ENCODE data around the gene SDSL. TPM values are rescaled to one million over a fixed set of nuclear protein-coding genes. Genes with fewer than 3 reads are reported as not detected.
A peak's percentile ranks its signal among the peaks of the same experiment; 100 is the strongest.

Gene SDSL
- total and polyA plus RNA-seq, 2 experiments from 2014 or later: not detected

DNA sequence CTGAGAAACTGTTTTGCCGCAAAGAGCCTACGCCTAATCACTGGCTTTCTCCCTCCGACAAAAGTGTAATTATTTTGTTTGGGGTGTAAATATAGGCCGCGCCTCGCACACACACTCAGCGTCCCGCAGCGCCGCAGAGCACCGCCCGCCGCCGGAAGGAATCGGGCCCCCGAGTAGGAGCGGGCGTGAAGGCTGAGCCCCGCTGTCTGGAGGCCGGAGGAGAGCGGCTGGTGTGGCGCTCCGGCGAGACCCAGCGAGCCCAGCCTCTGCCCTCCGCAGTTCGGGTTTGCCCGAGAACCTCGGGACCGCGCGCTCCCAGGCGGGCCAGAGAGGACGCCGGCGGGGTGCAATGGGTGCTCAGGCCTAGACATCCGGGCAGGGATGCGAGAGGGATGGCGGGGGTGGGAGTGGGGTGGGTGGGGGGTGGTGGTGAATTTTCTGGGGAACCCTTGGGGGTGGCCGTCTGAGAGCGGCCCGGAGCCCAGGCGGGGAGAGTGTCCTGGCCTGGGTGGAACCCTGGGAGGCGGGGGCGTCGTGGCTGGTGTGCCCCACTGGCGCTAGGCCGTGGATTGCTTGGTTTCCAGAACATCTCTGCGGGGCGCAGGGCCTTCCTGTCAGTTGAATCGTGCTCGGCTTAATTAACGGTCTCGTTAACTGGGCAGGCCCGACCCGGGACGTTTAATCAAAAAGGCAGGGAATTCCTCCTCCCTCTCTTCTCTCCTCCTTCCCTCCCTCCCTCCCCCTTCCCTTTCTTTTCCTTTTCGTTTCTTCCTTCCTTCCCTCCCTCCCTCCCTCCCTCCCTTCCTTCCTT lies 54.2 kb downstream of the SDSL start:
- H3K79me2 ChIP-seq (replicated peaks; ENCODE audit: insufficient read depth): no peaks in the 10 kb centered on the region
- H3F3A ChIP-seq (replicated peaks; ENCODE audit: low read depth): peaks cover 50% of the 10 kb centered on the region
- H3K36me3 ChIP-seq (ENCODE audit: insufficient read depth): no peaks in the 10 kb centered on the region; the same call in 1 of the 2 replicates
- H3K27ac ChIP-seq (ENCODE audit: low read depth): no peak overlapping the region
- H3K9me2 ChIP-seq (ENCODE audit: insufficient read depth): no peaks in the 10 kb centered on the region
- H3K9me3 Mint-ChIP-seq: peaks cover 2% of the 10 kb centered on the region; the same call in 2 of the 3 replicates
- H3K4me1 ChIP-seq (ENCODE audit: insufficient read depth): peaks cover 58% of the 10 kb centered on the region
- TF ChIP-seq EZH2phosphoT487 (IDR thresholded peaks at IDR 0.05; ENCODE audit: unreplicated experiment) (peak; percentile 99), EZH2 (IDR thresholded peaks at IDR 0.05; ENCODE audit: low read depth, unreplicated experiment) (peak; percentile 99), JUNB (IDR thresholded peaks at IDR 0.05; ENCODE audit: unreplicated experiment) (no peak)
- H3K36me3 Mint-ChIP-seq (ENCODE audit: low read depth): no peaks in the 10 kb centered on the region
- H4K20me1 ChIP-seq (replicated peaks; ENCODE audit: insufficient read depth): peaks cover 15% of the 10 kb centered on the region
- H3K4me3 Mint-ChIP-seq: peak overlapping the region; percentile 60
- DNase-seq (ENCODE audit: low spot score): peak; percentile 64
- ATAC-seq: peak; percentile 2
- peak overlapping the region; percentile 84 for H3K4me2 ChIP-seq
- no peak overlapping the region for H3K27ac Mint-ChIP-seq
- peak overlapping the region; percentile 55 for H3K4me3 ChIP-seq
- H2AFZ ChIP-seq: no peak overlapping the region
- H3K4me1 Mint-ChIP-seq: peaks cover 71% of the 10 kb centered on the region
- H3K27me3 Mint-ChIP-seq (ENCODE audit: insufficient read depth, low read depth, poor library complexity): peaks cover 98% of the 10 kb centered on the region
- peaks cover 97% of the 10 kb centered on the region for H3K27me3 ChIP-seq (ENCODE audit: insufficient read depth)

DNA sequence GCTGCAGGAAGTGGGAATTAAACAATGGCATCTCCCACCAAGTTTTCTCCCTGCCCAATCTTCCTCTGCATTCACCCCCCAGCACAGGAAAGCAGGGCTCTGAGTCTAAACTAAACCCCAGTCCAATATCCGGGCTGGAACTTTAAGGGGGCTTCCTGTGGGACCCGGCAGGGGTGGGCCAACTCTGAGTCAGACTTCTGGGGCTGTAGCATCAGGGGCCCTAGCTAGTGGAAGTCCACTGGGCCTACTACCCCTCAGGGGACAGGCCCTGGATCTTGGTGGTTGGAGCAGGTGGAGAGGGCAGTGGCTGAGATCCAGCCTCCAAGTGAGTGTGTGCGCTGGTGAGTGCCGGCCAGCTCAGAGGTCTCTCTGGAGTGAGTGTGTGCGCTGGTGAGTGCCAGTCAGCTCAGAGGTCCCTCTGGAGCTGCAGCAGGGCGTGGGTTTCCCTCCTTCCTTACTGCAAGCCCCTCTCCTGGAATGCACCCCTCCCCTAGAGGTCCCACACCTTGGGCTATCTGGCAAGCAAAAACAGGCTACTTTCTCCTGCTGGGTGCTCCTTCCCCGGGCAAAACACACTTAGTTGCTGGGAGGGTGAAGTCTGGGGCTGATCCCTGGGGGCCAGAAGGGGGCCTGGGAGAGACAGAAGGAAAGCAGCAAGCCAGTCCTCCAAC lies 55.1 kb downstream of the SDSL start:
- Histone ChIP-seq H3K79me2 (replicated peaks; ENCODE audit: insufficient read depth) (no peaks in the 10 kb centered on the region), H3K27ac (ENCODE audit: low read depth) (no peak overlapping the region), H3F3A (replicated peaks; ENCODE audit: low read depth) (peaks cover 47% of the 10 kb centered on the region), H3K36me3 (ENCODE audit: insufficient read depth) (no peaks in the 10 kb centered on the region; the same call in 1 of the 2 replicates), H3K4me1 (ENCODE audit: insufficient read depth) (peaks cover 63% of the 10 kb centered on the region), H2AFZ (no peak overlapping the region), H3K4me2 (peak overlapping the region; percentile 89), H3K4me3 (peak overlapping the region; percentile 58), H3K27me3 (ENCODE audit: insufficient read depth) (peaks cover 97% of the 10 kb centered on the region), H4K20me1 (replicated peaks; ENCODE audit: insufficient read depth) (peaks cover 15% of the 10 kb centered on the region), H3K9me2 (ENCODE audit: insufficient read depth) (no peaks in the 10 kb centered on the region)
- DNase-seq (ENCODE audit: low spot score): peak; percentile 76
- Mint-ChIP-seq H3K36me3 (ENCODE audit: low read depth) (no peaks in the 10 kb centered on the region), H3K27me3 (ENCODE audit: insufficient read depth, low read depth, poor library complexity) (peaks cover 93% of the 10 kb centered on the region), H3K27ac (no peak overlapping the region), H3K4me3 (peak overlapping the region; percentile 40; the same call in 2 of the 3 replicates), H3K9me3 (peaks cover 2% of the 10 kb centered on the region; the same call in 2 of the 3 replicates), H3K4me1 (peaks cover 71% of the 10 kb centered on the region)
- ATAC-seq: peak; percentile 15
- TF ChIP-seq JUNB (IDR thresholded peaks at IDR 0.05; ENCODE audit: unreplicated experiment): no peak
- TF ChIP-seq, protein P1, sequence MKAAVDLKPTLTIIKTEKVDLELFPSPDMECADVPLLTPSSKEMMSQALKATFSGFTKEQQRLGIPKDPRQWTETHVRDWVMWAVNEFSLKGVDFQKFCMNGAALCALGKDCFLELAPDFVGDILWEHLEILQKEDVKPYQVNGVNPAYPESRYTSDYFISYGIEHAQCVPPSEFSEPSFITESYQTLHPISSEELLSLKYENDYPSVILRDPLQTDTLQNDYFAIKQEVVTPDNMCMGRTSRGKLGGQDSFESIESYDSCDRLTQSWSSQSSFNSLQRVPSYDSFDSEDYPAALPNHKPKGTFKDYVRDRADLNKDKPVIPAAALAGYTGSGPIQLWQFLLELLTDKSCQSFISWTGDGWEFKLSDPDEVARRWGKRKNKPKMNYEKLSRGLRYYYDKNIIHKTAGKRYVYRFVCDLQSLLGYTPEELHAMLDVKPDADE (IDR thresholded peaks at IDR 0.05): no peak
- peak; percentile 74 for TF ChIP-seq EZH2 (IDR thresholded peaks at IDR 0.05; ENCODE audit: low read depth, unreplicated experiment)

DNA sequence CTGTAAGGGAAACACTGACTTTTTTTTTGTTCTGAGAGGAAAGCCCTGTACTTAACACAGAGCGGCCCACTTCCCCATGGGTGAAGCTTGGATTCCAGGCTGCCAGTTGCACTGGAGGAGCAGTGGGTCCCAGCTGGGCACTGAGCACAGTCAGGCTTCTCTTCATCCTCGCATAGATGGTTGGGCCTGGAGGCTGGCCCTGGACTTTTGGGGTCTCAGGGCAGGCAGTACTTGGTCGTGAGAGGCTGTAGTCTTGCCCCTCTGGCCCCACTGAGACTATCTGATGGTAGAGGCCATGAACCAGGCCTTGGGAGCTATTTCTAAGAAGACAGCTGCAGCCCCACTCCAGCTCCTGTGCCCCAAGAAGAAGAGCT lies 55.6 kb downstream of the SDSL start:
- Histone ChIP-seq H3K4me2 (peak overlapping the region; percentile 89), H3K79me2 (replicated peaks; ENCODE audit: insufficient read depth) (no peaks in the 10 kb centered on the region), H3K36me3 (ENCODE audit: insufficient read depth) (no peaks in the 10 kb centered on the region; the same call in 1 of the 2 replicates), H2AFZ (no peak overlapping the region), H3F3A (replicated peaks; ENCODE audit: low read depth) (peaks cover 46% of the 10 kb centered on the region), H3K4me1 (ENCODE audit: insufficient read depth) (peaks cover 67% of the 10 kb centered on the region), H4K20me1 (replicated peaks; ENCODE audit: insufficient read depth) (peaks cover 15% of the 10 kb centered on the region), H3K27ac (ENCODE audit: low read depth) (no peak overlapping the region), H3K27me3 (ENCODE audit: insufficient read depth) (peaks cover 95% of the 10 kb centered on the region), H3K9me2 (ENCODE audit: insufficient read depth) (no peaks in the 10 kb centered on the region), H3K4me3 (peak overlapping the region; percentile 58)
- no peak overlapping the region for H3K27ac Mint-ChIP-seq
- no peak for DNase-seq (ENCODE audit: low spot score)
- H3K27me3 Mint-ChIP-seq (ENCODE audit: insufficient read depth, low read depth, poor library complexity): peaks cover 88% of the 10 kb centered on the region
- H3K4me3 Mint-ChIP-seq: peak overlapping the region; percentile 64
- no peaks in the 10 kb centered on the region for H3K36me3 Mint-ChIP-seq (ENCODE audit: low read depth)
- peaks cover 72% of the 10 kb centered on the region for H3K4me1 Mint-ChIP-seq
- ATAC-seq: no peak; the same call in 2 of the 3 replicates
- H3K9me3 Mint-ChIP-seq: peaks cover 2% of the 10 kb centered on the region; the same call in 2 of the 3 replicates
- TF ChIP-seq, protein P2, sequence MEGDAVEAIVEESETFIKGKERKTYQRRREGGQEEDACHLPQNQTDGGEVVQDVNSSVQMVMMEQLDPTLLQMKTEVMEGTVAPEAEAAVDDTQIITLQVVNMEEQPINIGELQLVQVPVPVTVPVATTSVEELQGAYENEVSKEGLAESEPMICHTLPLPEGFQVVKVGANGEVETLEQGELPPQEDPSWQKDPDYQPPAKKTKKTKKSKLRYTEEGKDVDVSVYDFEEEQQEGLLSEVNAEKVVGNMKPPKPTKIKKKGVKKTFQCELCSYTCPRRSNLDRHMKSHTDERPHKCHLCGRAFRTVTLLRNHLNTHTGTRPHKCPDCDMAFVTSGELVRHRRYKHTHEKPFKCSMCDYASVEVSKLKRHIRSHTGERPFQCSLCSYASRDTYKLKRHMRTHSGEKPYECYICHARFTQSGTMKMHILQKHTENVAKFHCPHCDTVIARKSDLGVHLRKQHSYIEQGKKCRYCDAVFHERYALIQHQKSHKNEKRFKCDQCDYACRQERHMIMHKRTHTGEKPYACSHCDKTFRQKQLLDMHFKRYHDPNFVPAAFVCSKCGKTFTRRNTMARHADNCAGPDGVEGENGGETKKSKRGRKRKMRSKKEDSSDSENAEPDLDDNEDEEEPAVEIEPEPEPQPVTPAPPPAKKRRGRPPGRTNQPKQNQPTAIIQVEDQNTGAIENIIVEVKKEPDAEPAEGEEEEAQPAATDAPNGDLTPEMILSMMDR (conservative IDR thresholded peaks at IDR 0.05; ENCODE audit: low read depth in 2 of 2): no peak

All from GM23338 (cell line).